Prostate gland (tissue), 2 donors: ENCODE data around the gene GAD1. TPM values are rescaled to one million over a fixed set of nuclear protein-coding genes. Genes with fewer than 3 reads are reported as not detected.

Experiments
- DNase-seq: peaks from one replicate; pipeline ENCODE4 v3.0.0-alpha.2; 2019; ENCODE audit warnings: low spot score
- H3K27ac ChIP-seq, 2 donors: fragments of 200-600 bp; sonication (generic); 2 replicates each; pipeline ENCODE4 v1.5.1; 2017 to 2019
- H3K27me3 ChIP-seq: fragments of 200-600 bp; sonication (generic); replicated peaks from 2 replicates; pipeline ENCODE4 v1.5.1; 2019; ENCODE audit not compliant: insufficient read depth
- H3K36me3 ChIP-seq, 2 donors: fragments of 200-600 bp; sonication (generic); 1 replicate in 1 of 2; 2 replicates in 1 of 2; pipeline versions ENCODE4 v1.5.1 to v1.8.1; 2017 to 2019
- H3K4me1 ChIP-seq: fragments of 200-600 bp; sonication (generic); replicated peaks from 2 replicates; pipeline ENCODE4 v1.5.1; 2019
- H3K4me3 ChIP-seq, 2 donors: fragments of 200-600 bp; sonication (generic); 2 replicates each; pipeline ENCODE4 v1.5.1; 2017 to 2019
- H3K9me3 ChIP-seq: fragments of 200-600 bp; sonication (generic); 2 replicates; pipeline ENCODE4 v1.5.1; 2017
- POLR2A ChIP-seq: fragments of 450-650 bp; IDR thresholded peaks from one replicate; pipeline ENCODE4 v1.6.1; 2016; ENCODE audit warnings: antibody characterized with exemption, mild to moderate bottlenecking
- POLR2AphosphoS5 ChIP-seq: sonication (generic); formaldehyde crosslinking; IDR thresholded peaks from one replicate; pipeline ENCODE4 v1.6.1; 2017; ENCODE audit warnings: antibody characterized with exemption
- WGBS: methylation state at CpG from one replicate; pipeline ENCODE4 v1.1.5; 2018; 5-methylcytosine and 5-hydroxymethylcytosine counted together
- intact Hi-C: fragments of 100-400 bp; cut with DNase I; formaldehyde crosslinking; loops from one replicate; pipeline ENCODE4 v1.14.2; 2022
- total RNA-seq, 2 donors: library from RNA; depleted of rRNA; stranded (reverse); fragments of >200 nt; gene quantifications; one replicate each; pipeline ENCODE4 v1.1.0, GENCODE V29; 2016
- TF ChIP-seq, protein P1 (sequence below), 4 experiments: fragments of 200-600 bp in 2 of 4; fragments of 450-650 bp in 2 of 4; sonication (generic) in 2 of 4; IDR thresholded peaks; 1 replicate in 3 of 4; 2 replicates in 1 of 4; pipeline ENCODE4 v1.5.1; 2016 to 2019; ENCODE audit warnings: antibody characterized with exemption in 4 of 4, mild to moderate bottlenecking in 2 of 4, moderate library complexity in 2 of 4

The GAD1 gene
- 10 to 100 TPM in 1 of 2 donors, 1 to 10 TPM in 1; 2.9 to 16.7 TPM for total RNA-seq

- Histone ChIP-seq H3K4me1 (peaks cover 28% of the 10 kb centered on the region), H3K36me3 (no peaks in the 10 kb centered on the region)
Measured at GRCh38 chr2:170816504-170817092, at the start of gene GAD1. GAD1 (plus strand) TSS chr2:170816887; CDS start chr2:170818592, 1,705 bp downstream.

DNA sequence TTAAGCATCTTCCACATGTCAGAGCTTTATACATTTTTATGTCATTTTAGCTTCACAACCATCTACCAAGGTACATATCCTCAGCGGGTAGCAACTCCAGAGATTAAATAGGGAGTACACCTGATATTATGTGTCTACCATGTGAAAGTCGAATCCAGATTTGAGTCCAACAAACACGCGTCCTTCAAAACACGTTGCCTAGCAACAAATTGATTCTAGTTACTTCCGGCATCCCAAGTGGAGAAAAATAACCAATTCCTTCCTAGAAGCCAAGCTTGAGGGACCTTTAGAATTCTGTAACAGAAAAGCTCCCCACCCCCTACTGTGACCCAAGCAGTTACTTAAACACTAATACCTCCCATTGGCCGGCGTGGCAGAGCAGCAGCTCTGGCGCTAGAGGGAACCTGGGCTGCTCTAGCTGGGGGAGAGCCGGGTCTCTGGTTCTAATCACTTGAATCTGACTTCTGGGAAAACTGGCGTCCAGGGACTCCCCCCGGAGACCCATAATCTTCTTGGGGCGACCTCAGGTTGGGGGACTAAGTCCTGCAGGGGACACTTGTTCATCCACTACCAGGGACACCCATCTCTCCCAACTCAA is 46.6 kb upstream of the GAD1 start, which contains the start of gene ERICH2:
TSS of gene ERICH2 (plus strand) at position 371 of the 598 bp plus-strand sequence. CDS start 304 bp downstream, outside the sequence.
- no peak for TF ChIP-seq POLR2AphosphoS5
- TF ChIP-seq, protein P1, sequence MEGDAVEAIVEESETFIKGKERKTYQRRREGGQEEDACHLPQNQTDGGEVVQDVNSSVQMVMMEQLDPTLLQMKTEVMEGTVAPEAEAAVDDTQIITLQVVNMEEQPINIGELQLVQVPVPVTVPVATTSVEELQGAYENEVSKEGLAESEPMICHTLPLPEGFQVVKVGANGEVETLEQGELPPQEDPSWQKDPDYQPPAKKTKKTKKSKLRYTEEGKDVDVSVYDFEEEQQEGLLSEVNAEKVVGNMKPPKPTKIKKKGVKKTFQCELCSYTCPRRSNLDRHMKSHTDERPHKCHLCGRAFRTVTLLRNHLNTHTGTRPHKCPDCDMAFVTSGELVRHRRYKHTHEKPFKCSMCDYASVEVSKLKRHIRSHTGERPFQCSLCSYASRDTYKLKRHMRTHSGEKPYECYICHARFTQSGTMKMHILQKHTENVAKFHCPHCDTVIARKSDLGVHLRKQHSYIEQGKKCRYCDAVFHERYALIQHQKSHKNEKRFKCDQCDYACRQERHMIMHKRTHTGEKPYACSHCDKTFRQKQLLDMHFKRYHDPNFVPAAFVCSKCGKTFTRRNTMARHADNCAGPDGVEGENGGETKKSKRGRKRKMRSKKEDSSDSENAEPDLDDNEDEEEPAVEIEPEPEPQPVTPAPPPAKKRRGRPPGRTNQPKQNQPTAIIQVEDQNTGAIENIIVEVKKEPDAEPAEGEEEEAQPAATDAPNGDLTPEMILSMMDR (IDR thresholded peaks at IDR 0.05): peak in 1 of 4 experiments; percentile 15
- Histone ChIP-seq H3K36me3 (no peaks in the 10 kb centered on the region), H3K27me3 (no peaks in the 10 kb centered on the region), H3K4me3 (peak within 1 kb of the TSS; percentile 66 to 69), H3K4me1 (no peaks in the 10 kb centered on the region), H3K27ac (peak within 1 kb of the TSS; percentile 70 to 75), H3K9me3 (no peaks in the 10 kb centered on the region)
- intact Hi-C loops: no loop called here
- DNase-seq: peak; percentile 40
- 4% methylated on average over 13 of the region's 13 CpGs for WGBS

More at GRCh38 chr2:170816504-170817092, at the start of gene GAD1:
- Histone ChIP-seq H3K9me3 (no peaks in the 10 kb centered on the region), H3K27me3 (peaks cover 43% of the 10 kb centered on the region), H3K4me3 (peak within 1 kb of the TSS; percentile 28 to 36), H3K27ac (no peak within 1 kb of the TSS)
- intact Hi-C loops: loop anchor here (10.0 kb wide), 1 partner anchor 322 kb away; no protein-coding TSS in a partner anchor
- 1% methylated on average over 34 of the region's 49 CpGs for WGBS
- TF ChIP-seq POLR2A (no peak), POLR2AphosphoS5 (peak; percentile 23)
- TF ChIP-seq, protein P1 (IDR thresholded peaks at IDR 0.05): peak in 1 of 4 experiments; percentile 3
- peak; percentile 77 for DNase-seq

DNA sequence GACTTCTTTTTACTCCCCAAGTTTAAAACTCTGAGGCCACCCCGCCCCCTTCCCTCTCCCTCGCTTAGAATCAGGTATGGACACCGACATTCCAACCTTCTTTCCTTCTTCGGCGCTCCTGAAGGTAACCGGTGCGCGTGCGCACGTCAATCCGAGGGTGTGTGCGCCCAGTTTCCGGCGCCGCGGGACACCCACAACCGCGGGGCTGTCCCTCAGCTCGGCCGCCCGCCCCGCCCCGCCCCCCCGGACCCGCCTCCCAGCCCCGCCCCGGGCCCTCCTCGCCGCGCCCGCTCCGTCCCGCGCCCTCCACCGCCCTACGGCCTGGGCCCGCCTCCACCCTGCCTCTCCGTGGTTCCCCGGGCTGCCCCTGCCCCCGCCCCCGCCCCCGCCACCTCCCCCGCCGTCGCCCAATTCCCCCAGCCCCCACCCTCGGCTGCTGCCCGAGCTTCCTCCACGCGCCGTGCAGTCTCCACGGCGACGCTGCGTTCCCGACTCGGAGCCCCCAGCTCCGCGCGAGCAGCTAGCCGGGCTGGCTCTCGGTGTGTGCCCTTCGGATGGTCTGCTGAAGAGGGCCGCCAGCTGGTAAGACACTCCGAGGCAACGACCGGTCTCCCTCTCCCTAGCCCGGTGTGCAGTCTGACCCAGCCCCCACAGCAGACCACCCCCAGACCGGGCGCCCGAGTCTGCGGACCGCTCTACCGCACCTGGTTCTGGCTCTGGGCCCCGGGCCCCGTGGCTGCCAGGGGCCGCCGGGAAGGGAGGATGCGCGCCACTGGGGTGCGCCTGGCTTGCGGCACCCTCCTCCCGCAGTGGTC is 45.9 kb upstream of the GAD1 start:
- whole genome bisulfite sequencing: 2% methylated on average over 23 of the region's 82 CpGs
- Histone ChIP-seq H3K27ac (peak overlapping the region; percentile 70 to 75), H3K27me3 (no peaks in the 10 kb centered on the region), H3K4me1 (no peaks in the 10 kb centered on the region), H3K9me3 (no peaks in the 10 kb centered on the region), H3K4me3 (peak overlapping the region; percentile 66 to 69), H3K36me3 (no peaks in the 10 kb centered on the region)
- intact Hi-C loops: no loop called here
- DNase-seq: peak; percentile 79
- TF ChIP-seq POLR2AphosphoS5 (peak; percentile 52), POLR2A (no peak)
- TF ChIP-seq, protein P1 (IDR thresholded peaks at IDR 0.05): peak in 1 of 4 experiments; percentile 0

DNA sequence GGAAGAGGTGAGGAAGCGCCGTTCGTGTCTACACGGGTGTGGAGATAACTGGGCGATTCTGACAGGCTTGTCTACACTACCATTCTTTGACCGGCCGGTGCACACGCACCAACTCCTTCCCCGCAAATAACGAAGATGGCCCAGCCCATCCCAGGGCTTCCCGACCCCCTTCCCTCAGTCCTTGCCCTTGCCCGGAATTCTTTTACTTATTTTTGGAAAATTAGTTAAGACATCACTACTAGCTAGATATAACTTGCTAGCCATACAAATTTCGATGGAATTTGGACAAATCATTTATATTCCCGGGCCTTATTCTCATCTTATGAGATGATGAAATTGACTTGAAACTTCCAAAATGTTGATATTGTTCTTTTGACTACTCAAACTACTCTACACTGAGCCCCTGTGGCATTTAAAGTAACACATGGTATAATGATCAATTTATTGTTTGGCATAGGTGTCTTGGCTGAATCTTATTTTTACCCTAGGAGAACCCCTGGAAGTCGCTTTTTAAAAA is 45.2 kb upstream of the GAD1 start:
- no peaks in the 10 kb centered on the region for H3K4me1 ChIP-seq
- WGBS: 12% methylated on average over 15 of the region's 15 CpGs
- no peak for TF ChIP-seq POLR2AphosphoS5
- TF ChIP-seq, protein P1 (IDR thresholded peaks at IDR 0.05): no peak
- TF ChIP-seq POLR2A: no peak

More for the DNA sequence above, 45.2 kb upstream of the GAD1 start:
- DNase-seq: no peak
- H3K36me3 ChIP-seq: no peaks in the 10 kb centered on the region
- no peaks in the 10 kb centered on the region for H3K27me3 ChIP-seq
- intact Hi-C loops: no loop called here
- peak overlapping the region; percentile 70 to 75 for H3K27ac ChIP-seq
- no peaks in the 10 kb centered on the region for H3K9me3 ChIP-seq
- H3K4me3 ChIP-seq: peak overlapping the region; percentile 66 to 69
